Fibroblast of the aortic adventitia (primary cell): Measurements from ENCODE around the gene ATP2B3. TPM values are rescaled to one million over a fixed set of nuclear protein-coding genes. Genes with fewer than 3 reads are reported as not detected.

Source experiments
- DNase-seq: peaks from one replicate; pipeline ENCODE4 v3.0.0-alpha.2; 2010; ENCODE audit warnings: low read depth
- H3K4me3 ChIP-seq: 2 replicates; pipeline ENCODE4 v1.5.1; 2011; ENCODE audit warnings: low read depth, mild to moderate bottlenecking, control low read depth, low read length, moderate library complexity
- total RNA-seq: library from RNA; depleted of rRNA; stranded (reverse); fragments of >200 nt; gene quantifications from 2 replicates; pipeline ENCODE4 v1.2.3, GENCODE V29; 2012; ENCODE audit warnings: low replicate concordance
- TF ChIP-seq, protein P1 (sequence below): IDR thresholded peaks from 2 replicates; pipeline ENCODE4 v1.5.1; 2011; ENCODE audit warnings: mild to moderate bottlenecking, low read length, control low read depth, inconsistent platforms; ENCODE audit not compliant: insufficient read depth

The ATP2B3 gene
- total RNA-seq, 1 donor: not detected

- TF ChIP-seq, protein P1, sequence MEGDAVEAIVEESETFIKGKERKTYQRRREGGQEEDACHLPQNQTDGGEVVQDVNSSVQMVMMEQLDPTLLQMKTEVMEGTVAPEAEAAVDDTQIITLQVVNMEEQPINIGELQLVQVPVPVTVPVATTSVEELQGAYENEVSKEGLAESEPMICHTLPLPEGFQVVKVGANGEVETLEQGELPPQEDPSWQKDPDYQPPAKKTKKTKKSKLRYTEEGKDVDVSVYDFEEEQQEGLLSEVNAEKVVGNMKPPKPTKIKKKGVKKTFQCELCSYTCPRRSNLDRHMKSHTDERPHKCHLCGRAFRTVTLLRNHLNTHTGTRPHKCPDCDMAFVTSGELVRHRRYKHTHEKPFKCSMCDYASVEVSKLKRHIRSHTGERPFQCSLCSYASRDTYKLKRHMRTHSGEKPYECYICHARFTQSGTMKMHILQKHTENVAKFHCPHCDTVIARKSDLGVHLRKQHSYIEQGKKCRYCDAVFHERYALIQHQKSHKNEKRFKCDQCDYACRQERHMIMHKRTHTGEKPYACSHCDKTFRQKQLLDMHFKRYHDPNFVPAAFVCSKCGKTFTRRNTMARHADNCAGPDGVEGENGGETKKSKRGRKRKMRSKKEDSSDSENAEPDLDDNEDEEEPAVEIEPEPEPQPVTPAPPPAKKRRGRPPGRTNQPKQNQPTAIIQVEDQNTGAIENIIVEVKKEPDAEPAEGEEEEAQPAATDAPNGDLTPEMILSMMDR: no peak
- H3K4me3 ChIP-seq: no peak overlapping the region
- DNase-seq: no peak
These were observed 79.7 kb downstream of the ATP2B3 start for GRCh38 chrX:153596981-153597750.

GRCh38 chrX:153598541-153599191, 81.2 kb downstream of the ATP2B3 start, which contains the start of gene CCNQ:
CCNQ (minus strand) TSS chrX:153599139; CDS start chrX:153599073, 66 bp downstream.
- peak; percentile 16 for DNase-seq
- TF ChIP-seq, protein P1: no peak
- H3K4me3 ChIP-seq: peak within 1 kb of the TSS; percentile 72

DNA sequence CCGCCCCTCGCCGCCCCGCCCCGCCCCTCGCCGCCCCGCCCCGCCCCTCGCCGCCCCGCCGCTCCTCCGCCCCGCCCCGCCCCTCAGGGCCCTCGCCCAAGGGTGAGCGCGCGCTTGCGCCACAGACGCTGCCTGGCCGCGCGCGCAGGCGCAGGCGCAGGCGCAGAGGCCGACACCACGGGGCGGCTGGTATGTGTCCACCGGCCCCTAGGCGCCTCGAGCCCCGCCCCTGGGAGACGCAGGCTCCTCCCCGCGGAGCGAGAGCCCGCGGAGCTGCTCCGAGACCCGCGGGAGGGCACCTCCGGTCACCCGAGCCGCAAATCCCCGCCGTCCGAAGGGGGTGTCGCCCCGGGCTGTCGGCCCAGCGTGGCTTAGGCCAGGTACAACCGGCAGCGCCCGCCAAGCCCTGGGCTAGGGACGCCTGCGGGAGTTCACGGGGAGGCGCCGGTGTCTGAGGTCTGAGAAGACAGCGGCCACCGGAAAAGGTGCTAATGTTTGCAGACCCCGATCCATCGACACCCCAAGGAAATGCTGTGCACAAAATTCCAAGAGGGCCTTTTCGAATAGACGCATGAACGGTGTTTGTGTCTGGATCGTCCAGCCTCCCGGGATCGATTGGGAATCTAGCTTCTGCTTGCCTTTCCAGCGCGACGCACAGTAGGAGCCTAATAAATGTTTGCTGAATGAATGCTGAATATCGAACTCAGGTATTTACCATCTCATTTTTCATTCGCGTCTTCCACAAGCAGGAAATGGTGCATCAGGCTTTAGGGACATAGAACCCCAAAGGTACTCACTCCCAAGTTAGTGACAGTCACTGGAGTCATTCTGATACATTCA, 82.0 kb downstream of the ATP2B3 start:
- DNase-seq: peak; percentile 79
- H3K4me3 ChIP-seq: peak overlapping the region; percentile 66
- TF ChIP-seq, protein P1: no peak

GRCh38 chrX:153600032-153600373, 82.6 kb downstream of the ATP2B3 start:
- TF ChIP-seq, protein P1: no peak
- peak; percentile 9 for DNase-seq
- H3K4me3 ChIP-seq: peak overlapping the region; percentile 66

- DNase-seq: no peak
- TF ChIP-seq, protein P1: no peak
- H3K4me3 ChIP-seq: no peak overlapping the region
These were observed 83.5 kb downstream of the ATP2B3 start for GRCh38 chrX:153600921-153601320.

- no peak for DNase-seq
- no peak overlapping the region for H3K4me3 ChIP-seq
- TF ChIP-seq, protein P1: no peak
These were observed 84.2 kb downstream of the ATP2B3 start for GRCh38 chrX:153601511-153602110.
